Liver (tissue), 3 donors: ENCODE results near the gene HES5.
"Not testable (repeated sequence)": the region's sequence is repeated elsewhere in the genome, so short reads cannot be mapped to it uniquely, and the experiment has no call there.

ENCODE experiments used
- ATF3 ChIP-seq: IDR thresholded peaks from 2 replicates; pipeline ENCODE4 v1.6.1; 2016; ENCODE audit warnings: antibody characterized with exemption
- CTCF ChIP-seq: fragments of 150-350 bp; IDR thresholded peaks from 2 replicates; pipeline ENCODE4 v1.5.1; 2017; ENCODE audit warnings: improper control_type of control experiment, low read depth, low read length; ENCODE audit not compliant: missing input control
- EGR1 ChIP-seq, 2 donors: IDR thresholded peaks; 2 replicates each; pipeline ENCODE4 v1.6.1; 2016 to 2018; ENCODE audit warnings: antibody characterized with exemption in 2 of 2, low read depth in 2 of 2
- FOXA1 ChIP-seq: IDR thresholded peaks from 2 replicates; pipeline ENCODE4 v1.6.1; 2016; ENCODE audit warnings: antibody characterized with exemption
- GABPA ChIP-seq, 2 donors: IDR thresholded peaks in 1 of 2; conservative IDR thresholded peaks in 1 of 2; 2 replicates each; pipeline ENCODE4 v1.6.1; 2016; ENCODE audit warnings: antibody characterized with exemption in 2 of 2, mild to moderate bottlenecking in 1 of 2, moderate library complexity in 1 of 2
- HNF4G ChIP-seq: IDR thresholded peaks from 2 replicates; pipeline ENCODE4 v1.6.1; 2016; ENCODE audit warnings: antibody characterized with exemption
- JUND ChIP-seq, 2 donors: IDR thresholded peaks; 2 replicates each; pipeline ENCODE4 v1.6.1; 2016; ENCODE audit warnings: antibody characterized with exemption in 2 of 2
- MAX ChIP-seq: IDR thresholded peaks from 2 replicates; pipeline ENCODE4 v1.6.1; 2016; ENCODE audit warnings: antibody characterized with exemption
- RAD21 ChIP-seq, 2 donors: IDR thresholded peaks; 2 replicates each; pipeline ENCODE4 v1.6.1; 2016; ENCODE audit warnings: antibody characterized with exemption in 2 of 2, mild to moderate bottlenecking in 2 of 2
- SP1 ChIP-seq: IDR thresholded peaks from 2 replicates; pipeline ENCODE4 v1.6.1; 2018; ENCODE audit warnings: antibody characterized with exemption, mild to moderate bottlenecking
- TAF1 ChIP-seq: conservative IDR thresholded peaks from 2 replicates; pipeline ENCODE4 v1.6.1; 2016; ENCODE audit warnings: antibody characterized with exemption, mild to moderate bottlenecking
- YY1 ChIP-seq: IDR thresholded peaks from 2 replicates; pipeline ENCODE4 v1.6.1; 2016; ENCODE audit warnings: antibody characterized with exemption, mild to moderate bottlenecking
- TF ChIP-seq, protein P1 (sequence below): IDR thresholded peaks from 2 replicates; pipeline ENCODE4 v1.6.1; 2016; ENCODE audit warnings: antibody characterized with exemption, mild to moderate bottlenecking
- TF ChIP-seq, protein P2 (sequence below): IDR thresholded peaks from 2 replicates; pipeline ENCODE4 v1.6.1; 2016; ENCODE audit warnings: antibody characterized with exemption
- donor health status: healthy.
- donor health status: healthy.

GRCh38 chr1:2568187-2568816 is 38.2 kb upstream of the HES5 start:
- TF ChIP-seq MAX; FOXA1; CTCF; GABPA (IDR thresholded peaks at IDR 0.05 in 1 of 2, conservative IDR thresholded peaks at IDR 0.05 in 1 of 2); YY1; TAF1; RAD21 (IDR thresholded peaks at IDR 0.05); JUND (IDR thresholded peaks at IDR 0.05); SP1; ATF3; EGR1 (IDR thresholded peaks at IDR 0.05; ENCODE audit: low read depth in 2 of 2); HNF4G: not testable (repeated sequence)
- TF ChIP-seq, protein P1, sequence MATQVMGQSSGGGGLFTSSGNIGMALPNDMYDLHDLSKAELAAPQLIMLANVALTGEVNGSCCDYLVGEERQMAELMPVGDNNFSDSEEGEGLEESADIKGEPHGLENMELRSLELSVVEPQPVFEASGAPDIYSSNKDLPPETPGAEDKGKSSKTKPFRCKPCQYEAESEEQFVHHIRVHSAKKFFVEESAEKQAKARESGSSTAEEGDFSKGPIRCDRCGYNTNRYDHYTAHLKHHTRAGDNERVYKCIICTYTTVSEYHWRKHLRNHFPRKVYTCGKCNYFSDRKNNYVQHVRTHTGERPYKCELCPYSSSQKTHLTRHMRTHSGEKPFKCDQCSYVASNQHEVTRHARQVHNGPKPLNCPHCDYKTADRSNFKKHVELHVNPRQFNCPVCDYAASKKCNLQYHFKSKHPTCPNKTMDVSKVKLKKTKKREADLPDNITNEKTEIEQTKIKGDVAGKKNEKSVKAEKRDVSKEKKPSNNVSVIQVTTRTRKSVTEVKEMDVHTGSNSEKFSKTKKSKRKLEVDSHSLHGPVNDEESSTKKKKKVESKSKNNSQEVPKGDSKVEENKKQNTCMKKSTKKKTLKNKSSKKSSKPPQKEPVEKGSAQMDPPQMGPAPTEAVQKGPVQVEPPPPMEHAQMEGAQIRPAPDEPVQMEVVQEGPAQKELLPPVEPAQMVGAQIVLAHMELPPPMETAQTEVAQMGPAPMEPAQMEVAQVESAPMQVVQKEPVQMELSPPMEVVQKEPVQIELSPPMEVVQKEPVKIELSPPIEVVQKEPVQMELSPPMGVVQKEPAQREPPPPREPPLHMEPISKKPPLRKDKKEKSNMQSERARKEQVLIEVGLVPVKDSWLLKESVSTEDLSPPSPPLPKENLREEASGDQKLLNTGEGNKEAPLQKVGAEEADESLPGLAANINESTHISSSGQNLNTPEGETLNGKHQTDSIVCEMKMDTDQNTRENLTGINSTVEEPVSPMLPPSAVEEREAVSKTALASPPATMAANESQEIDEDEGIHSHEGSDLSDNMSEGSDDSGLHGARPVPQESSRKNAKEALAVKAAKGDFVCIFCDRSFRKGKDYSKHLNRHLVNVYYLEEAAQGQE, result not testable (repeated sequence)
- TF ChIP-seq, protein P2, sequence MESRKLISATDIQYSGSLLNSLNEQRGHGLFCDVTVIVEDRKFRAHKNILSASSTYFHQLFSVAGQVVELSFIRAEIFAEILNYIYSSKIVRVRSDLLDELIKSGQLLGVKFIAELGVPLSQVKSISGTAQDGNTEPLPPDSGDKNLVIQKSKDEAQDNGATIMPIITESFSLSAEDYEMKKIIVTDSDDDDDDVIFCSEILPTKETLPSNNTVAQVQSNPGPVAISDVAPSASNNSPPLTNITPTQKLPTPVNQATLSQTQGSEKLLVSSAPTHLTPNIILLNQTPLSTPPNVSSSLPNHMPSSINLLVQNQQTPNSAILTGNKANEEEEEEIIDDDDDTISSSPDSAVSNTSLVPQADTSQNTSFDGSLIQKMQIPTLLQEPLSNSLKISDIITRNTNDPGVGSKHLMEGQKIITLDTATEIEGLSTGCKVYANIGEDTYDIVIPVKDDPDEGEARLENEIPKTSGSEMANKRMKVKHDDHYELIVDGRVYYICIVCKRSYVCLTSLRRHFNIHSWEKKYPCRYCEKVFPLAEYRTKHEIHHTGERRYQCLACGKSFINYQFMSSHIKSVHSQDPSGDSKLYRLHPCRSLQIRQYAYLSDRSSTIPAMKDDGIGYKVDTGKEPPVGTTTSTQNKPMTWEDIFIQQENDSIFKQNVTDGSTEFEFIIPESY, result not testable (repeated sequence)
